GM23338 (cell line): ENCODE results near the gene TSSC4. TPM values are rescaled to one million over a fixed set of nuclear protein-coding genes. Genes with fewer than 3 reads are reported as not detected.

Source experiments
- ATAC-seq: fragments of 200-7000 bp; cut with Tn5 transposase; 3 replicates; pipeline ENCODE4 v1.9.1; 2020
- DNase-seq: peaks from one replicate; pipeline ENCODE4 v3.0.0-alpha.2; 2015; ENCODE audit warnings: low spot score
- H2AFZ ChIP-seq: fragments of 200-600 bp; sonication (generic); 2 replicates; pipeline ENCODE4 v1.8.0; 2016; ENCODE audit warnings: antibody characterized with exemption, mild to moderate bottlenecking, moderate library complexity
- H3F3A ChIP-seq: fragments of 200-600 bp; sonication (generic); replicated peaks from 2 replicates; pipeline ENCODE4 v1.8.0; 2017; ENCODE audit warnings: antibody characterized with exemption, mixed run types, low read depth
- H3K27ac ChIP-seq: fragments of 200-600 bp; sonication (generic); 2 replicates; pipeline ENCODE4 v1.6.1; 2016; ENCODE audit warnings: low read depth
- H3K27me3 ChIP-seq: fragments of 200-600 bp; sonication (generic); 2 replicates; pipeline ENCODE4 v1.8.0; 2016; ENCODE audit warnings: mild to moderate bottlenecking, mixed run types, moderate library complexity; ENCODE audit not compliant: insufficient read depth
- H3K36me3 ChIP-seq: fragments of 200-600 bp; sonication (generic); 2 replicates; pipeline ENCODE4 v1.8.0; 2016; ENCODE audit warnings: mild to moderate bottlenecking; ENCODE audit not compliant: insufficient read depth
- H3K4me1 ChIP-seq: fragments of 200-600 bp; sonication (generic); 2 replicates; pipeline ENCODE4 v1.8.0; 2016; ENCODE audit warnings: mild to moderate bottlenecking, moderate library complexity; ENCODE audit not compliant: insufficient read depth
- H3K4me2 ChIP-seq: fragments of 200-600 bp; sonication (generic); 2 replicates; pipeline ENCODE4 v1.7.1; 2017; ENCODE audit warnings: mixed run types
- H3K4me3 ChIP-seq: fragments of 200-600 bp; sonication (generic); 2 replicates; pipeline ENCODE4 v1.6.1; 2016; ENCODE audit warnings: mixed run types
- H3K79me2 ChIP-seq: fragments of 200-600 bp; sonication (generic); replicated peaks from 2 replicates; pipeline ENCODE4 v1.8.0; 2017; ENCODE audit warnings: mild to moderate bottlenecking; ENCODE audit not compliant: insufficient read depth
- H3K9me2 ChIP-seq: fragments of 200-600 bp; sonication (generic); 2 replicates; pipeline ENCODE4 v1.8.0; 2017; ENCODE audit not compliant: insufficient read depth
- H4K20me1 ChIP-seq: fragments of 200-600 bp; sonication (generic); replicated peaks from 2 replicates; pipeline ENCODE4 v1.8.0; 2017; ENCODE audit warnings: mild to moderate bottlenecking; ENCODE audit not compliant: insufficient read depth
- H3K27ac Mint-ChIP-seq: 2 replicates; pipeline ENCODE4 v1.8.0; 2020; ENCODE audit warnings: inconsistent platforms, mild to moderate bottlenecking, moderate library complexity, mixed read lengths
- H3K27me3 Mint-ChIP-seq: 3 replicates; pipeline ENCODE4 v1.8.0; 2022; ENCODE audit warnings: low read depth, mild to moderate bottlenecking, moderate library complexity, mixed read lengths, inconsistent platforms; ENCODE audit not compliant: insufficient read depth, poor library complexity
- H3K36me3 Mint-ChIP-seq: 3 replicates; pipeline ENCODE4 v1.8.0; 2021; ENCODE audit warnings: low read depth, mild to moderate bottlenecking, inconsistent platforms, moderate library complexity, mixed read lengths
- H3K4me1 Mint-ChIP-seq: 3 replicates; pipeline ENCODE4 v1.8.0; 2020; ENCODE audit warnings: mild to moderate bottlenecking, inconsistent platforms, mixed read lengths
- H3K4me3 Mint-ChIP-seq: 3 replicates; pipeline ENCODE4 v1.8.0; 2021; ENCODE audit warnings: moderate library complexity, mild to moderate bottlenecking, inconsistent platforms, mixed read lengths
- H3K9me3 Mint-ChIP-seq: 3 replicates; pipeline ENCODE4 v1.8.0; 2020; ENCODE audit warnings: moderate library complexity, mild to moderate bottlenecking, inconsistent platforms, mixed read lengths
- CREB1 ChIP-seq: fragments of 250-450 bp; sonication (Bioruptor Pico); IDR thresholded peaks from 2 replicates; pipeline ENCODE4 v1.5.0; 2020; ENCODE audit warnings: low read depth, mild to moderate bottlenecking, moderate library complexity
- EZH2phosphoT487 ChIP-seq: fragments of 200-600 bp; sonication (generic); IDR thresholded peaks from one replicate; pipeline ENCODE4 v1.8.1; 2018; ENCODE audit warnings: antibody characterized with exemption; ENCODE audit not compliant: unreplicated experiment
- JUNB ChIP-seq: IDR thresholded peaks from one replicate; pipeline ENCODE4 v1.6.1; 2016; ENCODE audit warnings: antibody characterized with exemption; ENCODE audit not compliant: unreplicated experiment
- NANOG ChIP-seq: IDR thresholded peaks from 2 replicates; pipeline ENCODE4 v1.6.1; 2016; ENCODE audit warnings: antibody characterized with exemption, borderline replicate concordance
- POLR2AphosphoS5 ChIP-seq: IDR thresholded peaks from 2 replicates; pipeline ENCODE4 v1.6.1; 2016; ENCODE audit warnings: antibody characterized with exemption, low read depth
- REST ChIP-seq: IDR thresholded peaks from one replicate; pipeline ENCODE4 v1.6.1; 2018; ENCODE audit warnings: antibody characterized with exemption; ENCODE audit not compliant: unreplicated experiment
- STAT1 ChIP-seq: IDR thresholded peaks from one replicate; pipeline ENCODE4 v1.6.1; 2016; ENCODE audit warnings: antibody characterized with exemption; ENCODE audit not compliant: unreplicated experiment
- ZNF114 ChIP-seq: fragments of 250-450 bp; sonication (Bioruptor Pico); IDR thresholded peaks from 2 replicates; pipeline ENCODE4 v1.5.0; 2020; ENCODE audit warnings: mild to moderate bottlenecking, moderate library complexity
- ZNF331 ChIP-seq: fragments of 250-450 bp; sonication (Bioruptor Pico); IDR thresholded peaks from 2 replicates; pipeline ENCODE4 v1.5.0; 2020; ENCODE audit warnings: low read depth, mild to moderate bottlenecking, moderate library complexity
- polyA plus RNA-seq: library from polyadenylated mRNA; unstranded; fragments of >200 nt; fragmentation: Nextera tagmentation; extraction: Ambion mirVana; gene quantifications from 2 replicates; pipeline ENCODE4 v1.2.1, GENCODE V29; 2016
- total RNA-seq: library from RNA; depleted of rRNA; stranded (reverse); fragments of >200 nt; shearing (Covaris generic); gene quantifications from 2 replicates; pipeline ENCODE4 v1.2.3, GENCODE V29; 2014
- TF ChIP-seq, protein P1 (sequence below): IDR thresholded peaks from 2 replicates; pipeline ENCODE4 v1.6.1; 2016; ENCODE audit warnings: antibody characterized with exemption
- TF ChIP-seq, protein P2 (sequence below), 2 experiments: fragments of 200-600 bp in 1 of 2; sonication (generic) in 1 of 2; conservative IDR thresholded peaks; 2 replicates each; pipeline versions ENCODE4 v1.5.1 to v1.6.1; 2016 to 2017; ENCODE audit warnings: antibody characterized with exemption in 2 of 2, low read depth in 2 of 2, mild to moderate bottlenecking in 2 of 2, moderate library complexity in 1 of 2

The TSSC4 gene
- total and polyA plus RNA-seq, 2 experiments from 2014 or later: 27.5 to 44.3 TPM

GRCh38 chr11:2402890-2403645 is 2.5 kb downstream of the TSSC4 start (continued):
- no peak for TF ChIP-seq EZH2phosphoT487

DNA sequence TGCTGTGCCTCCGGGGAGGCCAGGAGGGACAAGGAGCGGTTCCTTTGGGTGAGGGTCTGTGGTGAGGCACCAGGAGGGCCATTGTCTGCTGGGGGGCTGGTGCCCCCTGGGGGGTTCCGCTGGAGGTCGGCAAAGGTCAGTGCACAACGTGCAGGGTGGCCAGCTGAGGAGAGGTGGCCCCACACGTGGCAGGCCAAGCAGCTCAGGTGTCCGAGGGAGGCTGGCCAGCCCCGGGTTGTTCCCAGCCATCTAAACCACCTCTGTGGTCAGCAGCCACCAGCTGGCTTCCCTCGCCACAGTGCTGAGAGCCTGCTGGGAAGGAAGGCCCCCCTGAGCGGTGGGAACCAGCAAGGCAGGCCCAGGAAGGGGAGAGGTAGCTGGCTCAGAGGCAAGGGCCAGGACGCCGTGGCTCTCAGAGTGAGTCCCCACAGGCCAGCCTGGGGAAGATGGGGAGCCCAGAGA is 4.2 kb downstream of the TSSC4 start:
- Mint-ChIP-seq H3K4me3 (no peak overlapping the region), H3K27ac (no peak overlapping the region), H3K4me1 (peaks cover 3% of the 10 kb centered on the region; the same call in 1 of the 3 replicates), H3K9me3 (no peaks in the 10 kb centered on the region), H3K36me3 (peaks cover 9% of the 10 kb centered on the region; the same call in 2 of the 3 replicates), H3K27me3 (peaks cover 16% of the 10 kb centered on the region)
- Histone ChIP-seq H3K4me1 (peaks cover 6% of the 10 kb centered on the region; the same call in 1 of the 2 replicates), H2AFZ (no peak overlapping the region), H3F3A (no peaks in the 10 kb centered on the region), H3K9me2 (no peaks in the 10 kb centered on the region), H3K36me3 (no peaks in the 10 kb centered on the region), H3K4me2 (no peak overlapping the region), H3K27me3 (no peaks in the 10 kb centered on the region), H3K79me2 (peaks cover 12% of the 10 kb centered on the region), H4K20me1 (no peaks in the 10 kb centered on the region), H3K4me3 (no peak overlapping the region), H3K27ac (no peak overlapping the region)
- DNase-seq: no peak
- ATAC-seq: no peak
- no peak for TF ChIP-seq ZNF114 (CRISPR knock-in tag)

GRCh38 chr11:2406451-2406850 is 5.9 kb downstream of the TSSC4 start:
- Histone ChIP-seq H3K79me2 (peaks cover 5% of the 10 kb centered on the region), H4K20me1 (no peaks in the 10 kb centered on the region), H3K4me2 (no peak overlapping the region), H3F3A (no peaks in the 10 kb centered on the region), H3K36me3 (no peaks in the 10 kb centered on the region), H3K4me1 (peaks cover 4% of the 10 kb centered on the region; the same call in 1 of the 2 replicates), H3K9me2 (no peaks in the 10 kb centered on the region), H3K27ac (no peak overlapping the region), H3K27me3 (no peaks in the 10 kb centered on the region), H2AFZ (no peak overlapping the region), H3K4me3 (no peak overlapping the region)
- peaks cover 10% of the 10 kb centered on the region for H3K27me3 Mint-ChIP-seq
- peaks cover 9% of the 10 kb centered on the region; the same call in 2 of the 3 replicates for H3K36me3 Mint-ChIP-seq
- ATAC-seq (no peak), DNase-seq (no peak)
- TF ChIP-seq NANOG: no peak
- no peak for TF ChIP-seq CREB1 (CRISPR knock-in tag)
- TF ChIP-seq ZNF114 (CRISPR knock-in tag): no peak
- TF ChIP-seq POLR2AphosphoS5: no peak
- TF ChIP-seq, protein P1, sequence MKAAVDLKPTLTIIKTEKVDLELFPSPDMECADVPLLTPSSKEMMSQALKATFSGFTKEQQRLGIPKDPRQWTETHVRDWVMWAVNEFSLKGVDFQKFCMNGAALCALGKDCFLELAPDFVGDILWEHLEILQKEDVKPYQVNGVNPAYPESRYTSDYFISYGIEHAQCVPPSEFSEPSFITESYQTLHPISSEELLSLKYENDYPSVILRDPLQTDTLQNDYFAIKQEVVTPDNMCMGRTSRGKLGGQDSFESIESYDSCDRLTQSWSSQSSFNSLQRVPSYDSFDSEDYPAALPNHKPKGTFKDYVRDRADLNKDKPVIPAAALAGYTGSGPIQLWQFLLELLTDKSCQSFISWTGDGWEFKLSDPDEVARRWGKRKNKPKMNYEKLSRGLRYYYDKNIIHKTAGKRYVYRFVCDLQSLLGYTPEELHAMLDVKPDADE: no peak
- TF ChIP-seq EZH2phosphoT487: no peak
- TF ChIP-seq, protein P2, sequence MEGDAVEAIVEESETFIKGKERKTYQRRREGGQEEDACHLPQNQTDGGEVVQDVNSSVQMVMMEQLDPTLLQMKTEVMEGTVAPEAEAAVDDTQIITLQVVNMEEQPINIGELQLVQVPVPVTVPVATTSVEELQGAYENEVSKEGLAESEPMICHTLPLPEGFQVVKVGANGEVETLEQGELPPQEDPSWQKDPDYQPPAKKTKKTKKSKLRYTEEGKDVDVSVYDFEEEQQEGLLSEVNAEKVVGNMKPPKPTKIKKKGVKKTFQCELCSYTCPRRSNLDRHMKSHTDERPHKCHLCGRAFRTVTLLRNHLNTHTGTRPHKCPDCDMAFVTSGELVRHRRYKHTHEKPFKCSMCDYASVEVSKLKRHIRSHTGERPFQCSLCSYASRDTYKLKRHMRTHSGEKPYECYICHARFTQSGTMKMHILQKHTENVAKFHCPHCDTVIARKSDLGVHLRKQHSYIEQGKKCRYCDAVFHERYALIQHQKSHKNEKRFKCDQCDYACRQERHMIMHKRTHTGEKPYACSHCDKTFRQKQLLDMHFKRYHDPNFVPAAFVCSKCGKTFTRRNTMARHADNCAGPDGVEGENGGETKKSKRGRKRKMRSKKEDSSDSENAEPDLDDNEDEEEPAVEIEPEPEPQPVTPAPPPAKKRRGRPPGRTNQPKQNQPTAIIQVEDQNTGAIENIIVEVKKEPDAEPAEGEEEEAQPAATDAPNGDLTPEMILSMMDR (conservative IDR thresholded peaks at IDR 0.05; ENCODE audit: low read depth in 2 of 2): no peak
- TF ChIP-seq ZNF331 (CRISPR knock-in tag): no peak
- TF ChIP-seq REST: no peak
- TF ChIP-seq JUNB: no peak
- no peak for TF ChIP-seq STAT1
- H3K4me3 Mint-ChIP-seq: no peak overlapping the region
- peaks cover 1% of the 10 kb centered on the region; the same call in 1 of the 3 replicates for H3K4me1 Mint-ChIP-seq
- H3K27ac Mint-ChIP-seq: no peak overlapping the region
- no peaks in the 10 kb centered on the region for H3K9me3 Mint-ChIP-seq
